Ovary (tissue), 9 donors: ENCODE data around the gene ARHGAP22. TPM values are rescaled to one million over a fixed set of nuclear protein-coding genes. Genes with fewer than 3 reads are reported as not detected.

Experiments
- DNase-seq, 5 donors: peaks; one replicate each; pipeline ENCODE4 v3.0.0-alpha.2; 2019 to 2020
- H3K27ac ChIP-seq, 2 donors: fragments of 200-600 bp; one replicate each; pipeline versions ENCODE4 v1.5.1 to v1.8.0; 2019 to 2022
- H3K27me3 ChIP-seq: fragments of 200-600 bp; one replicate; pipeline ENCODE4 v1.8.0; 2022
- H3K36me3 ChIP-seq: fragments of 200-600 bp; sonication (generic); one replicate; pipeline ENCODE4 v1.5.1; 2019
- H3K4me1 ChIP-seq: one replicate; pipeline ENCODE4 v1.8.1; 2013; ENCODE audit warnings: mild to moderate bottlenecking, moderate library complexity; ENCODE audit not compliant: insufficient read depth
- H3K4me3 ChIP-seq: fragments of 200-600 bp; sonication (generic); one replicate; pipeline ENCODE4 v1.5.1; 2017
- H3K9me3 ChIP-seq, 2 donors: fragments of 200-600 bp in 1 of 2; sonication (generic) in 1 of 2; one replicate each; pipeline versions ENCODE4 v1.5.1 to v1.8.1; 2013 to 2019; ENCODE audit warnings: mild to moderate bottlenecking in 1 of 2, moderate library complexity in 1 of 2
- EP300 ChIP-seq: sonication (generic); formaldehyde crosslinking; IDR thresholded peaks from one replicate; pipeline ENCODE4 v1.6.1; 2017; ENCODE audit warnings: antibody characterized with exemption
- POLR2A ChIP-seq: fragments of 450-650 bp; IDR thresholded peaks from one replicate; pipeline ENCODE4 v1.6.1; 2017; ENCODE audit warnings: antibody characterized with exemption, mild to moderate bottlenecking, moderate library complexity
- WGBS, 3 donors: extraction: QIAGEN DNeasy Blood & Tissue Kit in 1 of 3; methylation state at CpG; one replicate each; pipeline versions ENCODE4 v1.1.5 to v1.1.7; 2013 to 2017; 5-methylcytosine and 5-hydroxymethylcytosine counted together
- intact Hi-C, 4 donors: fragments of 100-400 bp; cut with DNase I; formaldehyde crosslinking; loops; one replicate each; pipeline versions ENCODE4 v1.11.0 to v1.15.1; 2022 to 2023
- polyA plus RNA-seq, 2 donors: library from polyadenylated mRNA; stranded (reverse); fragments of 200-250 nt in 1 of 2; fragments of 350-450 nt in 1 of 2; fragmentation: Illumina TruSeq in 1 of 2; extraction: RNeasy Lipid Tissue Mini Kit (QIAGEN cat#74804) in 1 of 2; gene quantifications; one replicate each; pipeline ENCODE4 v1.2.3, GENCODE V29; 2013 to 2014
- total RNA-seq, 7 donors: library from RNA; depleted of rRNA in 2 of 7; stranded (reverse); fragments of >200 nt in 2 of 7; fragmentation: NEBNext Ultra II Directional in 3 of 7; extraction: Animal tissue kit (Norgen Biotek cat#: 25700) in 3 of 7; gene quantifications; one replicate each; pipeline versions ENCODE4 v1.1.0 to v1.2.4, GENCODE V29; 2016 to 2023
- TF ChIP-seq, protein P1 (sequence below), 3 donors: fragments of 450-650 bp in 2 of 3; fragments of 200-600 bp in 1 of 3; IDR thresholded peaks; one replicate each; pipeline versions ENCODE4 v1.5.1 to v1.8.0; 2016 to 2022; ENCODE audit warnings: antibody characterized with exemption in 3 of 3, mild to moderate bottlenecking in 1 of 3
- donor health status: DM: no; HTN: no; CAD: no; lungs with moderate emphysema.
- donor health status: DM: no; HTN: no; CAD: no.
- donor health status: Bipolar disorder and iron deficiency.
- donor health status: DM: yes; HTN: yes; CAD: no.
- donor health status: DM: no; HTN: no; CAD: no.
- donor health status: DM: yes; HTN: yes; CAD: no.

The ARHGAP22 gene
- total and polyA plus RNA-seq, 9 donors, result 3.9 to 14.3 (median 5.7) TPM

DNA sequence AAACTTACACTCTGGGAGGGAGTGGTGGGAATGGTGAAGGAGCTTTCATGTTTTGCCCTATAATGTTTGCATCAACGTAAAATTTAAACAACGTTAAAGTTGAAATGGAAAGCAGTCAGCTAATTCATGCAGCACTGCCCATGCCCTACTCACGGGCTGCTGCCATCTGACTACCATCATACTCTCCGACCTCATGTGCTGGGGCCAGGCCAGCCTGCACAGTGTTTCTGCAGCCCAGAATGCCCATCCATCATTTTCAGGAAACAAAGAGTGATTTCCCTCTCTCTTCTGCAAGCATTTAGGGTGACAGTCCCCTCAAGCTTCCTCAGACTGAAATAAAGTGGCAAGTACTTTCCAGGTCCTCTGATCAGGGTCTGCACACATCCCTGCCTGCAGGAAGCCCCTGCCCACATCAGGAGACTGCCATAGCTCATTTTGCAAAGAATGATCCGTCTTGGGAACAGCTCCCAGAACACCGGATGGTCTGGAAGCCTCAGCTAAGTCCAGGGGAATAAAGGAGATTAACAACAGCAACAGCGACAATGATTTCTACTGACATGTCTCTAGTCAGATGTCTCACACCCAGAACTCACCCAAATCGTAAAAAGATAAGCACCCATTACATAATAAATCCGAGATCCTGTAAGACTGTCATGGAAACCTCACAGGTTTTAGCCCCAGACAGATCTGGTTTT, 40.3 kb downstream of the ARHGAP22 start:
- WGBS, 3 donors, result 68 to 78% (median 75%) methylated on average over 9 of the region's 9 CpGs
- Histone ChIP-seq H3K4me1 (no peaks in the 10 kb centered on the region), H3K9me3 (no peaks in the 10 kb centered on the region), H3K27me3 (no peaks in the 10 kb centered on the region), H3K4me3 (no peak overlapping the region), H3K27ac (no peak overlapping the region), H3K36me3 (no peaks in the 10 kb centered on the region)
- intact Hi-C loops, result no loop called here
- DNase-seq, result no peak
- TF ChIP-seq, protein P1, sequence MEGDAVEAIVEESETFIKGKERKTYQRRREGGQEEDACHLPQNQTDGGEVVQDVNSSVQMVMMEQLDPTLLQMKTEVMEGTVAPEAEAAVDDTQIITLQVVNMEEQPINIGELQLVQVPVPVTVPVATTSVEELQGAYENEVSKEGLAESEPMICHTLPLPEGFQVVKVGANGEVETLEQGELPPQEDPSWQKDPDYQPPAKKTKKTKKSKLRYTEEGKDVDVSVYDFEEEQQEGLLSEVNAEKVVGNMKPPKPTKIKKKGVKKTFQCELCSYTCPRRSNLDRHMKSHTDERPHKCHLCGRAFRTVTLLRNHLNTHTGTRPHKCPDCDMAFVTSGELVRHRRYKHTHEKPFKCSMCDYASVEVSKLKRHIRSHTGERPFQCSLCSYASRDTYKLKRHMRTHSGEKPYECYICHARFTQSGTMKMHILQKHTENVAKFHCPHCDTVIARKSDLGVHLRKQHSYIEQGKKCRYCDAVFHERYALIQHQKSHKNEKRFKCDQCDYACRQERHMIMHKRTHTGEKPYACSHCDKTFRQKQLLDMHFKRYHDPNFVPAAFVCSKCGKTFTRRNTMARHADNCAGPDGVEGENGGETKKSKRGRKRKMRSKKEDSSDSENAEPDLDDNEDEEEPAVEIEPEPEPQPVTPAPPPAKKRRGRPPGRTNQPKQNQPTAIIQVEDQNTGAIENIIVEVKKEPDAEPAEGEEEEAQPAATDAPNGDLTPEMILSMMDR (IDR thresholded peaks at IDR 0.05), result no peak
- TF ChIP-seq EP300, result no peak
- no peak for TF ChIP-seq POLR2A

DNA sequence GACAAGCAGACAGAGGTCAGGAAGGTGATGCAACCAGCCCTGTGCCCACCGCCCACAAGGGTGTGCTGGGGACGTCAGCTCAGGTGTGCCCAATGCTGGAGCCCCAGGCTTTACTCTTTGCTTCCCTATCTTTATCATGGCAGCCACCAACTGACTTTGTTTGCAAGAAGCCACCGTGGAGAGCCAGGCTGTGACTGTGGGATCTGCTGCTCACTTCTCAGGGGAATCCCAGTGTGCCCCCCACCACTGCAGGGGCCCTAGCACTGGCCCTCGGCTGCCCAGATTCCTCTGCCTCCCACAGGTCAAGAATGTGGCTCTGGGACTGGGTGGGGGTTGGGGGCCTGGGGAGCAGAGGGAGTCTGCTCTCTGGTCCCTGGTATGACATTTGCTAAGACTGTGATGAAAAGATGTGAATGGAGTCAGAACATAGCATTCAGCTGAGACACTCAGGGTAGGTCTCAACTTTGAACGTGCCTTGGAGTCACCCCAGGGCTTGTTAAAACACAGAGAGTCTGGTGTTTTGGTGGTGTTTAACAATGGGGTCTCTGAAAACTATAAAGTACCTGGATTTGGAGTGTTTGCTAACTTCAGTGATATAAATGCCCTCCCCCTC, 47.3 kb downstream of the ARHGAP22 start:
- Histone ChIP-seq H3K27ac (no peak overlapping the region), H3K4me1 (no peaks in the 10 kb centered on the region), H3K9me3 (no peaks in the 10 kb centered on the region), H3K36me3 (no peaks in the 10 kb centered on the region), H3K27me3 (no peaks in the 10 kb centered on the region), H3K4me3 (no peak overlapping the region)
- 83 to 90% (median 84%) methylated on average over 5 of the region's 5 CpGs for WGBS, 3 donors
- no peak for DNase-seq
- TF ChIP-seq EP300, result no peak
- TF ChIP-seq POLR2A, result no peak
- TF ChIP-seq, protein P1 (IDR thresholded peaks at IDR 0.05), result no peak
- intact Hi-C loops, result loop anchor here in 1 of 4 donors (10.0 kb wide), 1 partner anchor 97 kb away; no protein-coding TSS in a partner anchor

DNA sequence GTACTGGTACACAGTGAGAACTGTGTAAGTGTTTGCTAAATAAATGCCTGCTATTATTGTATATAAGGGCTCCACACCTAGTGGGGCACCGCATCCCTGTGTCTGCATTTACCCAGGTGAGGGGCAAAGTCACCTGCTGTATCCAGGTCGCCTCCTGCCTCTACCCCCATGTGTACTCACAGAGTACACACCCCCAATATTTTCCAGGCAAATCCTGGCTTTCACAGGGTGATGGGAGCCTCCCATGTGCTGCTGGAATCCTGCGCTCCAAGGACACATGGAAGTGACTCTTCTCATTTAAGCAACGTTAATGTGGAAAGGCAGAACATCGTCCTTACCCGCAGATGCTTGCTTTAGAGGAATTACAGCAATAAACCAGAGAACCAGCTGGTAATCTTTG, 48.2 kb downstream of the ARHGAP22 start:
- H3K4me1 ChIP-seq, result peaks cover 2% of the 10 kb centered on the region
- WGBS, 3 donors, result 80 to 87% (median 82%) methylated on average over 6 of the region's 6 CpGs
- H3K27ac ChIP-seq, result no peak overlapping the region
- TF ChIP-seq EP300, result no peak
- TF ChIP-seq POLR2A, result no peak
- TF ChIP-seq, protein P1 (IDR thresholded peaks at IDR 0.05), result no peak
- no peak for DNase-seq
- intact Hi-C loops, result loop anchor here in 1 of 4 donors (10.0 kb wide), 1 partner anchor 98 kb away; no protein-coding TSS in a partner anchor
- no peak overlapping the region for H3K4me3 ChIP-seq
- no peaks in the 10 kb centered on the region for H3K36me3 ChIP-seq
- no peaks in the 10 kb centered on the region for H3K9me3 ChIP-seq
- no peaks in the 10 kb centered on the region for H3K27me3 ChIP-seq

DNA sequence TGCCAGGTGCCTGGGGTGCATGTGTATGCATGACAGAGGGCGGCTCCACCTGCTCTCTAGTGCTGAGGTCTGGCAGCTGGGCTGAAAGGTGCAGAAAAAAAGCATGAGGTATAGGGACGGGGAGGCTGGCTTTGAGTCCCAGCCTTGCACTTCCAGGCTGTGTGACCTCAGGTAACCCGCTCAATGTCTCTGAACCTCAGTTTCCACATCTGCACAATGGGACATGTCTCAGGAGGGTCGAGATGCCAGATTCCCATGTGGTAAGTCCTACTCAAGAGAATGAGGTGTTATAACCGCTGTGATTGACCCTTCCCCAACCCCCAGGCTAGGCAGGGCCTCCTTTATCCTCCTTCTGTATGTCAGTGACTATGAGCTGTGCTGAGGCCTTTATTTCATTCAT, 48.8 kb downstream of the ARHGAP22 start:
- WGBS, 3 donors, result 93 to 95% (median 94%) methylated on average over 5 of the region's 5 CpGs
- H3K9me3 ChIP-seq, result no peaks in the 10 kb centered on the region
- H3K27me3 ChIP-seq, result no peaks in the 10 kb centered on the region
- intact Hi-C loops, result loop anchor here in 1 of 4 donors (10.0 kb wide), 1 partner anchor 99 kb away; no protein-coding TSS in a partner anchor
- H3K4me3 ChIP-seq, result no peak overlapping the region
- no peak overlapping the region for H3K27ac ChIP-seq
- H3K36me3 ChIP-seq, result no peaks in the 10 kb centered on the region
- peaks cover 2% of the 10 kb centered on the region for H3K4me1 ChIP-seq
- no peak for DNase-seq
- TF ChIP-seq EP300, result no peak
- no peak for TF ChIP-seq POLR2A
- TF ChIP-seq, protein P1 (IDR thresholded peaks at IDR 0.05), result no peak
